ENCODE data around the gene KRT12.
"Not testable (repeated sequence)": the region's sequence is repeated elsewhere in the genome, so short reads cannot be mapped to it uniquely, and the experiment has no call there.

Gene KRT12

GRCh38 chr17:40883626-40884334 is 16.8 kb upstream of the KRT12 start:
- DNase-seq, result no peak

- DNase-seq, result no peak
Observed at GRCh38 chr17:40883031-40883430, 16.0 kb upstream of the KRT12 start.

GRCh38 chr17:40879026-40879425 is 12.0 kb upstream of the KRT12 start:
- DNase-seq, result no peak

GRCh38 chr17:40878044-40878443 is 11.0 kb upstream of the KRT12 start:
- no peak for DNase-seq

- no peak for DNase-seq
Observed at GRCh38 chr17:40873801-40874200, 6.8 kb upstream of the KRT12 start.

- DNase-seq, result no peak
Observed at GRCh38 chr17:40873255-40873654, 6.2 kb upstream of the KRT12 start.

GRCh38 chr17:40872416-40872815 is 5.4 kb upstream of the KRT12 start:
- no peak for DNase-seq

GRCh38 chr17:40871316-40871715 is 4.3 kb upstream of the KRT12 start:
- DNase-seq, result no peak

- no peak for DNase-seq
Observed at GRCh38 chr17:40870136-40870535, 3.1 kb upstream of the KRT12 start.

- no peak for DNase-seq
Observed at GRCh38 chr17:40864661-40865390, 2.2 kb downstream of the KRT12 start.

GRCh38 chr17:40862985-40863733 is 3.9 kb downstream of the KRT12 start:
- no peak for DNase-seq

- DNase-seq, result no peak
Observed at GRCh38 chr17:40859536-40859935, 7.5 kb downstream of the KRT12 start.

- not testable (repeated sequence) for DNase-seq
Observed at GRCh38 chr17:40858667-40859066, 8.4 kb downstream of the KRT12 start.

GRCh38 chr17:40857535-40857934 is 9.5 kb downstream of the KRT12 start:
- no peak for DNase-seq

GRCh38 chr17:40854175-40854814 is 12.7 kb downstream of the KRT12 start:
- no peak for DNase-seq

- no peak for DNase-seq
Observed at GRCh38 chr17:40852364-40852763, 14.7 kb downstream of the KRT12 start.

- no peak for DNase-seq
Observed at GRCh38 chr17:40850293-40850972, 16.6 kb downstream of the KRT12 start.

- DNase-seq, result no peak
Observed at GRCh38 chr17:40849723-40850122, 17.3 kb downstream of the KRT12 start.

- no peak for DNase-seq
Observed at GRCh38 chr17:40848583-40849235, 18.3 kb downstream of the KRT12 start.

- DNase-seq, result no peak
Observed at GRCh38 chr17:40846515-40847144, 20.4 kb downstream of the KRT12 start.

- no peak for DNase-seq
Observed at GRCh38 chr17:40844671-40845107, 22.3 kb downstream of the KRT12 start.

GRCh38 chr17:40843242-40843641 is 23.8 kb downstream of the KRT12 start:
- no peak for DNase-seq
